ENCODE data around the gene PKHD1.

Gene PKHD1

GRCh38 chr6:52106994-52107393 lies 19.6 kb upstream of the PKHD1 start:
- DNase-seq = no peak

- DNase-seq = no peak
These were observed 17.6 kb upstream of the PKHD1 start for GRCh38 chr6:52104979-52105378.

- DNase-seq = no peak
These were observed 16.2 kb upstream of the PKHD1 start for GRCh38 chr6:52103623-52104022.

- no peak for DNase-seq
These were observed 15.0 kb upstream of the PKHD1 start for GRCh38 chr6:52102405-52102804.

GRCh38 chr6:52098721-52099120 lies 11.3 kb upstream of the PKHD1 start:
- no peak for DNase-seq

- no peak for DNase-seq
These were observed 2.4 kb upstream of the PKHD1 start for GRCh38 chr6:52089758-52090348.

- DNase-seq = no peak
These were observed 672 bp downstream of the PKHD1 start for GRCh38 chr6:52086741-52087140.

GRCh38 chr6:52081237-52081636 lies 6.2 kb downstream of the PKHD1 start:
- no peak for DNase-seq

- DNase-seq = no peak
These were observed 9.3 kb downstream of the PKHD1 start for GRCh38 chr6:52077961-52078625.

GRCh38 chr6:52077180-52077884 lies 10.1 kb downstream of the PKHD1 start:
- DNase-seq = no peak

- DNase-seq = no peak
These were observed 10.6 kb downstream of the PKHD1 start for GRCh38 chr6:52076791-52077179.

GRCh38 chr6:52074716-52075115 lies 12.7 kb downstream of the PKHD1 start:
- no peak for DNase-seq

- no peak for DNase-seq
These were observed 13.3 kb downstream of the PKHD1 start for GRCh38 chr6:52074155-52074554.

GRCh38 chr6:52065621-52066020 lies 21.8 kb downstream of the PKHD1 start:
- no peak for DNase-seq

GRCh38 chr6:52063584-52064344 lies 23.6 kb downstream of the PKHD1 start:
- DNase-seq = peak; percentile 9 to 11

GRCh38 chr6:52061481-52061880 lies 25.9 kb downstream of the PKHD1 start:
- no peak for DNase-seq

- DNase-seq = no peak
These were observed 27.6 kb downstream of the PKHD1 start for GRCh38 chr6:52059821-52060220.

- no peak for DNase-seq
These were observed 32.0 kb downstream of the PKHD1 start for GRCh38 chr6:52055451-52055850.

GRCh38 chr6:52053038-52053695 lies 34.2 kb downstream of the PKHD1 start:
- no peak for DNase-seq

- DNase-seq = no peak
These were observed 37.4 kb downstream of the PKHD1 start for GRCh38 chr6:52050051-52050405.

GRCh38 chr6:52049252-52050050 lies 38.0 kb downstream of the PKHD1 start:
- peak; percentile 18 to 30 for DNase-seq

GRCh38 chr6:52046456-52046855 lies 41.0 kb downstream of the PKHD1 start:
- no peak for DNase-seq

Data from SHP77 (cell line).